HG02885 (cell line): Measurements from ENCODE around the gene ZNF467.

ENCODE experiments used
- ATAC-seq: cut with Tn5 transposase; IDR thresholded peaks from one replicate; pipeline ENCODE4 v1.9.1; 2021; ENCODE audit warnings: mild to moderate bottlenecking; ENCODE audit not compliant: unreplicated experiment, poor library complexity

Gene ZNF467

GRCh38 chr7:149753375-149754233 lies 19.8 kb downstream of the ZNF467 start:
- no peak for ATAC-seq

- ATAC-seq = no peak
Measured at GRCh38 chr7:149752646-149753045, 20.7 kb downstream of the ZNF467 start.

- no peak for ATAC-seq
Measured at GRCh38 chr7:149751043-149751775, 22.2 kb downstream of the ZNF467 start.

GRCh38 chr7:149750122-149750845 lies 23.1 kb downstream of the ZNF467 start:
- no peak for ATAC-seq

GRCh38 chr7:149748076-149748874 lies 25.1 kb downstream of the ZNF467 start:
- ATAC-seq = no peak

- no peak for ATAC-seq
Measured at GRCh38 chr7:149743476-149744255, 29.7 kb downstream of the ZNF467 start.

- ATAC-seq = peak; percentile 77
Measured at GRCh38 chr7:149742075-149742701, 31.2 kb downstream of the ZNF467 start.

GRCh38 chr7:149741629-149742028 lies 31.8 kb downstream of the ZNF467 start:
- ATAC-seq = no peak

- no peak for ATAC-seq
Measured at GRCh38 chr7:149736478-149737360, 36.7 kb downstream of the ZNF467 start.

- no peak for ATAC-seq
Measured at GRCh38 chr7:149735779-149736477, 37.5 kb downstream of the ZNF467 start.

- no peak for ATAC-seq
Measured at GRCh38 chr7:149735181-149735602, 38.2 kb downstream of the ZNF467 start.

GRCh38 chr7:149734791-149735075 lies 38.7 kb downstream of the ZNF467 start:
- ATAC-seq = no peak

- no peak for ATAC-seq
Measured at GRCh38 chr7:149733924-149734790, 39.2 kb downstream of the ZNF467 start.

GRCh38 chr7:149733131-149733923 lies 40.1 kb downstream of the ZNF467 start:
- ATAC-seq = no peak

GRCh38 chr7:149732611-149733010 lies 40.8 kb downstream of the ZNF467 start:
- no peak for ATAC-seq

- ATAC-seq = no peak
Measured at GRCh38 chr7:149732111-149732561, 41.3 kb downstream of the ZNF467 start.
